Ascending aorta (tissue), 2 donors: ENCODE results near the gene TSNAX. TPM values are rescaled to one million over a fixed set of nuclear protein-coding genes. Genes with fewer than 3 reads are reported as not detected.
"Not testable (repeated sequence)": the region's sequence is repeated elsewhere in the genome, so short reads cannot be mapped to it uniquely, and the experiment has no call there.

ENCODE experiments used
- DNase-seq, 2 donors: peaks; one replicate each; pipeline ENCODE4 v3.0.0-alpha.2; 2019; ENCODE audit warnings: low spot score in 2 of 2
- H3K27ac ChIP-seq, 2 donors: fragments of 200-600 bp; sonication (generic); one replicate each; pipeline ENCODE4 v1.5.1; 2016 to 2017; ENCODE audit warnings: mild to moderate bottlenecking in 1 of 2
- H3K27me3 ChIP-seq: fragments of 200-600 bp; sonication (generic); one replicate; pipeline ENCODE4 v1.5.1; 2017
- H3K36me3 ChIP-seq, 2 donors: fragments of 200-600 bp; sonication (generic); one replicate each; pipeline ENCODE4 v1.5.1; 2016
- H3K4me1 ChIP-seq, 2 donors: fragments of 200-600 bp; sonication (generic); one replicate each; pipeline ENCODE4 v1.5.1; 2016 to 2017; ENCODE audit warnings: mild to moderate bottlenecking in 1 of 2
- H3K4me3 ChIP-seq, 2 donors: fragments of 200-600 bp; sonication (generic); one replicate each; pipeline ENCODE4 v1.5.1; 2016 to 2017; ENCODE audit warnings: mild to moderate bottlenecking in 1 of 2
- H3K9me3 ChIP-seq, 2 donors: fragments of 200-600 bp; sonication (generic); one replicate each; pipeline ENCODE4 v1.5.1; 2016
- intact Hi-C: fragments of 100-400 bp; cut with DNase I; formaldehyde crosslinking; loops from one replicate; pipeline ENCODE4 v1.15.1; 2023
- total RNA-seq: library from RNA; depleted of rRNA; stranded (reverse); fragments of >200 nt; gene quantifications from one replicate; pipeline ENCODE4 v1.1.0, GENCODE V29; 2016
- TF ChIP-seq, protein P1 (sequence below), 3 experiments: fragments of 200-600 bp in 2 of 3; fragments of 450-650 bp in 1 of 3; sonication (generic) in 2 of 3; IDR thresholded peaks; one replicate each; pipeline ENCODE4 v1.5.1; 2016 to 2019; ENCODE audit warnings: antibody characterized with exemption in 3 of 3, mild to moderate bottlenecking in 1 of 3, moderate library complexity in 1 of 3

The TSNAX gene
- total RNA-seq, 1 donor from 2014 or later, result 15.0 TPM

DNA sequence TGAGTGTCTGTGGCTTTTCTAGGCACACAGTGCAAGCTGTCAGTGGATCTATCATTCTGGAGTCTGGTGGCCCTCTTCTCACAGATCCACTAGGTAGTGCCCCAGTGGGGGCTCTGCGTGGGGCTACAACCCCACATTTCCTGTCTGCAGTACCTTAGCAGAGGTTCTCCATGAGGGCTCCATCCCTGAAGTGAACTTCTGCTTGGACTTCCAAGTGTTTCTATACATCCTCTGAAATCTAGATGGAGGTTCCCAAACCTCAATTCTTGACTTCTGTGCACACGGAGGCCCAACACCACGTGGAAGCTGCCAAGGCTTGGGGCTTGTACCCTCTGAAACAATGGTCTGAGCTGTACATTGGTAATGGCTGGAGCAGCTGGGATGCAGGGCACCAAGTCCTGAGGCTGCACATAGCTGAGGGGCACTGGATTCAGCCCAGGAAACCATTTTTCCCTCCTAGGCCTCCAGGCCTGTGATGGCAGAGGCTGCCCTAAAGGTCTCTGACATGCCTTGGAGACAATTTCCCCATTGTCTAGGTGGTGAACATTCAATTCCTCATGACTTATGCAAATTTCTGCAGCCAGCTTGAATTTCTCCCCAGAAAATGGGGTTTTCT is 29.2 kb upstream of the TSNAX start:
- intact Hi-C loops, result no loop called here
- Histone ChIP-seq H3K9me3 (peaks cover 0 to 4% of the 10 kb centered on the region in 2 donors), H3K4me1 (no peaks in the 10 kb centered on the region), H3K4me3 (no peak overlapping the region), H3K36me3 (no peaks in the 10 kb centered on the region), H3K27ac (no peak overlapping the region), H3K27me3 (no peaks in the 10 kb centered on the region)
- TF ChIP-seq, protein P1, sequence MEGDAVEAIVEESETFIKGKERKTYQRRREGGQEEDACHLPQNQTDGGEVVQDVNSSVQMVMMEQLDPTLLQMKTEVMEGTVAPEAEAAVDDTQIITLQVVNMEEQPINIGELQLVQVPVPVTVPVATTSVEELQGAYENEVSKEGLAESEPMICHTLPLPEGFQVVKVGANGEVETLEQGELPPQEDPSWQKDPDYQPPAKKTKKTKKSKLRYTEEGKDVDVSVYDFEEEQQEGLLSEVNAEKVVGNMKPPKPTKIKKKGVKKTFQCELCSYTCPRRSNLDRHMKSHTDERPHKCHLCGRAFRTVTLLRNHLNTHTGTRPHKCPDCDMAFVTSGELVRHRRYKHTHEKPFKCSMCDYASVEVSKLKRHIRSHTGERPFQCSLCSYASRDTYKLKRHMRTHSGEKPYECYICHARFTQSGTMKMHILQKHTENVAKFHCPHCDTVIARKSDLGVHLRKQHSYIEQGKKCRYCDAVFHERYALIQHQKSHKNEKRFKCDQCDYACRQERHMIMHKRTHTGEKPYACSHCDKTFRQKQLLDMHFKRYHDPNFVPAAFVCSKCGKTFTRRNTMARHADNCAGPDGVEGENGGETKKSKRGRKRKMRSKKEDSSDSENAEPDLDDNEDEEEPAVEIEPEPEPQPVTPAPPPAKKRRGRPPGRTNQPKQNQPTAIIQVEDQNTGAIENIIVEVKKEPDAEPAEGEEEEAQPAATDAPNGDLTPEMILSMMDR (IDR thresholded peaks at IDR 0.05), result no peak
- DNase-seq, result no peak

GRCh38 chr1:231500666-231501065 is 27.8 kb upstream of the TSNAX start:
- H3K4me1 ChIP-seq, result no peaks in the 10 kb centered on the region
- peaks cover 0 to 4% of the 10 kb centered on the region in 2 donors for H3K9me3 ChIP-seq
- H3K4me3 ChIP-seq, result no peak overlapping the region
- intact Hi-C loops, result no loop called here
- H3K27me3 ChIP-seq, result no peaks in the 10 kb centered on the region
- no peaks in the 10 kb centered on the region for H3K36me3 ChIP-seq
- TF ChIP-seq, protein P1 (IDR thresholded peaks at IDR 0.05), result no peak
- DNase-seq, result no peak
- no peak overlapping the region for H3K27ac ChIP-seq

DNA sequence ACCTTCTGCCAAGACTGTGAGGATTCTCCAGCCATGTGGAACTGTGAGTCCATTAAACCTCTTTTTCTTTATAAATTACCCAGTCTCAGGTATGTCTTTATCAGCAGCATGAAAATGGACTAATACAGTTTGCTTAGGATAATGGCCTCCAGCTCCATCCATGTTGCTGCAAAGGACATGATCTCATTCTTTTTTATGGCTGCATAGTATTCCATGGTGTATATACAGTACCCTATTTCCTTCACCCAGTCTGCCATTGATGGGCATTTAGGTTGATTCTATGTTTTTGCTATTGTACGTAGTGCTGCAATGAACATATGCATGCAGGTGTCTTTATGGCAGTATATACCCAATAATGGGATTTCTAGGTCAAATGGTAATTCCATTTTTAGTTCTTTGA is 25.3 kb upstream of the TSNAX start:
- intact Hi-C loops, result not testable (repeated sequence)

DNA sequence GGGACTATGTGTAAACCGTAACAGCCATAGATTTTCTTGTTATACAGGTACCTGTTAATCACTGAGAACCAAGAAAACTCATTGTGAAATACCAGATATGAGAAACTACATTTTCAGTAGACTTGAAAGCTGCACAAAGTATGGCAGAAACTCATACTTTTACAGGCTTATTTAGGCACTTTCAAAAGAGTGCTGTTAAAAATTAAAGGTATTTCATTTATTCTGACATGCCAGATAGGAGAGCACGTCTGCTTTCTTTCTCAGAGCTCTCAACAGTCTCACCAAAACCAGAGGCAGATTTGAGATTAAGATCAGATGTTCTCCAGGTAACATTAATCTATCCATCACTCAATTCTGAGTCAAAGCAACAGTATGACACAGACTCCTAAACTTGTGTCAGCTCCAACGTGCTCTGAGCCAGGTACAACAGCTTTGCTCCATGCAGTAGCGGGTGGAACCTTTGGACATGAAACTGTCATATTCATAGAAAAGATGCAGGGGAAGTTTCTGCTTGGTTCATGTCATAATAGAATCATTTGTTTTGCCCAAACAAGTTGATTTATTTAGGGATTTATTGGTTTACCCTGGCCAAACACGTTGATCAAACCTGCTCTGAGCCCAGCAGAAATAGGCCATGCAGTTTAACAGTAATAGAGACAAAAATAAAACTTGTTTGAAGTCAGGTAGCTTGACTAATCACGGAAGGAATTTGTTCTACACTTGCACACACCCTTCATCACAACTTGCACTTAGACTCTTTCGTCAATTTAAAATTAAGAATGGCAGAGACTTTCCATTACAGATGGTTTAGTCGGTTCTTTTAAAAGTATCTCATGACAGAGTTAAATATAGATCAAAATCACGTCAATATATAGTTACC is 20.8 kb upstream of the TSNAX start:
- no peak for DNase-seq
- H3K27me3 ChIP-seq, result no peaks in the 10 kb centered on the region
- intact Hi-C loops, result no loop called here
- no peaks in the 10 kb centered on the region for H3K9me3 ChIP-seq
- H3K4me1 ChIP-seq, result no peaks in the 10 kb centered on the region
- no peak overlapping the region for H3K4me3 ChIP-seq
- no peaks in the 10 kb centered on the region for H3K36me3 ChIP-seq
- TF ChIP-seq, protein P1 (IDR thresholded peaks at IDR 0.05), result no peak
- no peak overlapping the region for H3K27ac ChIP-seq

More for the DNA sequence above, 25.3 kb upstream of the TSNAX start:
- not testable (repeated sequence) for H3K9me3 ChIP-seq, DNase-seq, H3K36me3 ChIP-seq, H3K27me3 ChIP-seq, H3K4me3 ChIP-seq, H3K27ac ChIP-seq, H3K4me1 ChIP-seq

DNA sequence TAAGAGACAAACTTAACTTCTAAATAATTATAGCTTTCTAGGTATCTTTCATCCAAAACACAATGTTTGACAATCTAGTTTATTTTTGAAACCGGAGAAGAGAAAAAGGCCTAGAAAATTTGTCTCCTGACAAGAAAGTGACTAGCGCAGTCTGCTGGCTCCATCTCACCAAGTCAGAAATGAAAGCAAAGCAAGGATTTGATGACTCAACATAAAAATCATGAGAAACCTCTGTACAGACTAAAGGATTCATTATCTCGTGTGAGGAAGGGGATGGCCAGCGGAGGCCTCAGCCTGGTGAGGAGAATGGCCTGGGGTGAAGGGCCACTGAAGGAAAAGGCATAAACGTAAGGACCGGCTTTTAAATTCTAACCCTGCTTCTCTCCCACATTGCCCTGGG is 20.0 kb upstream of the TSNAX start:
- H3K9me3 ChIP-seq, result no peaks in the 10 kb centered on the region
- no peaks in the 10 kb centered on the region for H3K27me3 ChIP-seq
- TF ChIP-seq, protein P1 (IDR thresholded peaks at IDR 0.05), result no peak
- intact Hi-C loops, result no loop called here
- no peaks in the 10 kb centered on the region for H3K4me1 ChIP-seq
- no peaks in the 10 kb centered on the region for H3K36me3 ChIP-seq
- no peak overlapping the region for H3K27ac ChIP-seq
- no peak for DNase-seq
- no peak overlapping the region for H3K4me3 ChIP-seq

GRCh38 chr1:231508941-231509340 is 19.5 kb upstream of the TSNAX start:
- no peak overlapping the region for H3K27ac ChIP-seq
- no peaks in the 10 kb centered on the region for H3K9me3 ChIP-seq
- H3K27me3 ChIP-seq, result no peaks in the 10 kb centered on the region
- H3K4me3 ChIP-seq, result no peak overlapping the region
- no peaks in the 10 kb centered on the region for H3K4me1 ChIP-seq
- intact Hi-C loops, result no loop called here
- no peaks in the 10 kb centered on the region for H3K36me3 ChIP-seq
- TF ChIP-seq, protein P1 (IDR thresholded peaks at IDR 0.05), result no peak
- DNase-seq, result no peak
